Hepatocyte (in vitro differentiated cells): Measurements from ENCODE around the gene TMEM31. TPM values are rescaled to one million over a fixed set of nuclear protein-coding genes. Genes with fewer than 3 reads are reported as not detected.

ENCODE experiments used
- DNase-seq: peaks from one replicate; pipeline ENCODE4 v3.0.0-alpha.2; 2016; ENCODE audit warnings: low spot score
- H2AFZ ChIP-seq: fragments of 200-600 bp; sonication (generic); 2 replicates; pipeline ENCODE4 v1.6.0; 2016; ENCODE audit warnings: antibody characterized with exemption, mild to moderate bottlenecking
- H3K27ac ChIP-seq: fragments of 200-600 bp; sonication (generic); 2 replicates; pipeline ENCODE4 v1.5.1; 2016; ENCODE audit warnings: mild to moderate bottlenecking
- H3K27me3 ChIP-seq: fragments of 200-600 bp; sonication (generic); 2 replicates; pipeline ENCODE4 v1.6.1; 2016
- H3K36me3 ChIP-seq: fragments of 200-600 bp; sonication (generic); replicated peaks from 2 replicates; pipeline ENCODE4 v1.5.1; 2016; ENCODE audit warnings: low read depth; ENCODE audit not compliant: insufficient read depth
- H3K4me1 ChIP-seq: fragments of 200-600 bp; sonication (generic); 2 replicates; pipeline ENCODE4 v1.5.1; 2016; ENCODE audit warnings: mild to moderate bottlenecking, moderate library complexity; ENCODE audit not compliant: insufficient read depth
- H3K4me2 ChIP-seq: fragments of 200-600 bp; sonication (generic); 2 replicates; pipeline ENCODE4 v1.6.0; 2016
- H3K4me3 ChIP-seq: fragments of 200-600 bp; sonication (generic); 2 replicates; pipeline ENCODE4 v1.5.1; 2016; ENCODE audit warnings: mild to moderate bottlenecking
- H3K79me2 ChIP-seq: fragments of 200-600 bp; sonication (generic); 2 replicates; pipeline ENCODE4 v1.6.0; 2017; ENCODE audit warnings: mild to moderate bottlenecking
- H3K9me2 ChIP-seq: fragments of 200-600 bp; sonication (generic); replicated peaks from 2 replicates; pipeline ENCODE4 v1.6.0; 2017; ENCODE audit warnings: mild to moderate bottlenecking; ENCODE audit not compliant: insufficient read depth
- H3K9me3 ChIP-seq: fragments of 200-600 bp; sonication (generic); 2 replicates; pipeline ENCODE4 v1.5.1; 2016; ENCODE audit warnings: low read depth, mild to moderate bottlenecking
- H4K20me1 ChIP-seq: fragments of 200-600 bp; sonication (generic); 2 replicates; pipeline ENCODE4 v1.6.0; 2016; ENCODE audit warnings: mild to moderate bottlenecking; ENCODE audit not compliant: insufficient read depth, poor library complexity, severe bottlenecking
- CTCF ChIP-seq: fragments of 200-600 bp; sonication (generic); IDR thresholded peaks from 2 replicates; pipeline ENCODE4 v1.5.1; 2016; ENCODE audit warnings: antibody characterized with exemption, mild to moderate bottlenecking; ENCODE audit not compliant: poor library complexity
- EZH2 ChIP-seq: fragments of 200-600 bp; sonication (generic); IDR thresholded peaks from 2 replicates; pipeline ENCODE4 v1.6.1; 2016; ENCODE audit warnings: antibody characterized with exemption, mild to moderate bottlenecking, borderline replicate concordance
- EZH2phosphoT487 ChIP-seq: fragments of 200-600 bp; sonication (generic); IDR thresholded peaks from one replicate; pipeline ENCODE4 v1.6.1; 2018; ENCODE audit warnings: antibody characterized with exemption, mild to moderate bottlenecking, low read depth, moderate library complexity; ENCODE audit not compliant: unreplicated experiment, severe bottlenecking
- WGBS: methylation state at CpG from one replicate; pipeline ENCODE4 v1.1.6; 2016; ENCODE audit warnings: low lambda C conversion rate; ENCODE audit errors: missing lambda C conversion rate; 5-methylcytosine and 5-hydroxymethylcytosine counted together
- polyA plus RNA-seq: library from polyadenylated mRNA; unstranded; fragments of >200 nt; fragmentation: Nextera tagmentation; extraction: Ambion mirVana; gene quantifications from 2 replicates; pipeline ENCODE4 v1.2.1, GENCODE V29; 2016
- total RNA-seq: library from RNA; depleted of rRNA; stranded (reverse); fragments of >200 nt; gene quantifications from 2 replicates; pipeline ENCODE4 v1.2.3, GENCODE V29; 2014

Gene TMEM31
- total and polyA plus RNA-seq, 2 experiments from 2014 or later: 1.1 TPM; not detected in 1

GRCh38 chrX:103681443-103681842 is 29.3 kb upstream of the TMEM31 start:
- no peak overlapping the region for H3K4me2 ChIP-seq
- 99% methylated on average over 2 of the region's 2 CpGs for WGBS
- H3K4me3 ChIP-seq: no peak overlapping the region
- DNase-seq: no peak
- no peak overlapping the region for H2AFZ ChIP-seq
- TF ChIP-seq EZH2: no peak
- H4K20me1 ChIP-seq: peaks cover 79% of the 10 kb centered on the region
- H3K27me3 ChIP-seq: no peaks in the 10 kb centered on the region
- no peak overlapping the region for H3K27ac ChIP-seq
- peaks cover 5% of the 10 kb centered on the region for H3K36me3 ChIP-seq
- no peaks in the 10 kb centered on the region for H3K9me2 ChIP-seq
- H3K79me2 ChIP-seq: peaks cover 54% of the 10 kb centered on the region
- H3K4me1 ChIP-seq: peaks cover 14% of the 10 kb centered on the region
- H3K9me3 ChIP-seq: no peaks in the 10 kb centered on the region

DNA sequence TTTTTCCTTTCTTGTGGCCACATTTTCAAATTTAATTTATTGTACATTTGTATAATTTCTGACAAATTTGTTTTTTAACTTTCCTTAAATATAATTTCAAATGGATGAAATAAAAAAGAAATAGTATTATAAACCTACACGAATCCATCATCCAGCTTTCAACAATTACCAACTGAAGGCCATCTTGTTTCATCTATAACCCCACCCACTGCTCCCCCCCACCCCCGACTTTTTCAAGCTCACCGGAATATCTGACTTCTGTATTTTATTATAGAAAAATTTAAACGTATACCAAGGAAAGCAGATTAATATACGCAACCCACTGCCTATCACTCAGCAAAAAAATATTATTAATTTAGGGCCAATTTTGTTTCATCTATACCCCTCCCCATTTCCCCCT is 25.3 kb upstream of the TMEM31 start:
- H3K4me2 ChIP-seq: peak overlapping the region; percentile 83
- H3K9me2 ChIP-seq: no peaks in the 10 kb centered on the region
- DNase-seq: peak; percentile 44
- H2AFZ ChIP-seq: no peak overlapping the region
- H3K27ac ChIP-seq: peak overlapping the region; percentile 97
- WGBS: 0% methylated on average over 5 of the region's 5 CpGs
- no peak for TF ChIP-seq CTCF
- TF ChIP-seq EZH2phosphoT487: no peak
- TF ChIP-seq EZH2: no peak
- H3K9me3 ChIP-seq: no peaks in the 10 kb centered on the region
- peaks cover 45% of the 10 kb centered on the region for H4K20me1 ChIP-seq
- H3K4me3 ChIP-seq: peak overlapping the region; percentile 68
- H3K79me2 ChIP-seq: peaks cover 52% of the 10 kb centered on the region
- peaks cover 14% of the 10 kb centered on the region for H3K4me1 ChIP-seq
- no peaks in the 10 kb centered on the region for H3K27me3 ChIP-seq
- peaks cover 5% of the 10 kb centered on the region for H3K36me3 ChIP-seq

GRCh38 chrX:103686199-103687072 is 24.3 kb upstream of the TMEM31 start, which contains the start of gene MORF4L2:
MORF4L2 (minus strand) TSS chrX:103686699; CDS start chrX:103677027, 9,672 bp downstream.
- TF ChIP-seq CTCF: no peak
- no peak for TF ChIP-seq EZH2phosphoT487
- TF ChIP-seq EZH2: no peak
- WGBS: under 1% methylated on average over 37 of the region's 37 CpGs
- no peaks in the 10 kb centered on the region for H3K27me3 ChIP-seq

DNA sequence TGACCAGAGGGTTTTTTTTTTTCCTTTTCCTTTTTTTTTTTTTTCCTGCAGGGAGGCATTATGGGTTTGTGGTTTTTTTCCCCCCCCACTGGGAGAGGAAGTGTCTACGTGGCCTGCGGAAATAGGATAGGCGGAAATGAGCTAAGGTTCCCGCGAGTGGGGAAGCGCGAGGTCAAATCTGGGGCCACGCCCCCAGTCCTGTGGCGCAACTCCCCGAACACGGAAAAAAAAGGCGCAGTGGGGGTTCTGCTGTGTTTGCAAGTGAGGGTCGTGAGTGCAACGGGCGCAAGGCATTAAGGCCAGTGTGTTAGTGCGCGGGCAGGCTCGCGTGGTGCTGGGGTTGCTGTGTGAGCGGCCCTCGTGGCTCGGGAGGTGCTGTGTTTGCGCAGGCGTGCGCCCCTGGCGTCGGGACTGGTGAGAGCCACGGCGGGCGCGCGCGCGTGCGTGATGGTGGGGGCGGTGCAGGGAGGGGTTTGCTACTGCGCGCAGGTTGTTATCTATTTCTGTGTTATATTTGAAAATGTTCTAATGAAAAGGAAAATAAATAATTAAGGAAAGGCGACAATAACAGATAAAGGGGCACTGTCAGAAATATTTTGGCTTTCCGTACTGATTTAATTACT is 23.5 kb upstream of the TMEM31 start:
- no peaks in the 10 kb centered on the region for H3K9me2 ChIP-seq
- H3K27ac ChIP-seq: peak overlapping the region; percentile 99
- peak overlapping the region; percentile 75 for H3K4me2 ChIP-seq
- no peaks in the 10 kb centered on the region for H3K9me3 ChIP-seq
- TF ChIP-seq CTCF (peak; percentile 62), EZH2phosphoT487 (no peak)
- peaks cover 1% of the 10 kb centered on the region for H3K36me3 ChIP-seq
- H3K27me3 ChIP-seq: no peaks in the 10 kb centered on the region
- peak; percentile 97 for DNase-seq
- peaks cover 27% of the 10 kb centered on the region for H4K20me1 ChIP-seq
- H2AFZ ChIP-seq: peak overlapping the region; percentile 80
- peaks cover 42% of the 10 kb centered on the region for H3K79me2 ChIP-seq
- H3K4me3 ChIP-seq: peak overlapping the region; percentile 77
- under 1% methylated on average over 40 of the region's 40 CpGs for WGBS
- H3K4me1 ChIP-seq: peaks cover 14% of the 10 kb centered on the region

More at GRCh38 chrX:103686199-103687072, 24.3 kb upstream of the TMEM31 start, which contains the start of gene MORF4L2:
- H3K27ac ChIP-seq: peak within 1 kb of the TSS; percentile 99
- H3K4me1 ChIP-seq: peaks cover 14% of the 10 kb centered on the region
- H4K20me1 ChIP-seq: peaks cover 34% of the 10 kb centered on the region
- peaks cover 49% of the 10 kb centered on the region for H3K79me2 ChIP-seq
- peaks cover 5% of the 10 kb centered on the region for H3K36me3 ChIP-seq
- H3K9me3 ChIP-seq: no peaks in the 10 kb centered on the region
- peak within 1 kb of the TSS; percentile 77 for H3K4me3 ChIP-seq
- no peaks in the 10 kb centered on the region for H3K9me2 ChIP-seq
- DNase-seq: peak; percentile 97
- peak within 1 kb of the TSS; percentile 83 for H3K4me2 ChIP-seq
- H2AFZ ChIP-seq: peak within 1 kb of the TSS; percentile 80
